GM18951 (cell line): ENCODE data around the gene FOXD1.

ENCODE experiments used
- POLR2A ChIP-seq: IDR thresholded peaks from 4 replicates; pipeline ENCODE4 v1.6.1; 2011; ENCODE audit warnings: mild to moderate bottlenecking; ENCODE audit not compliant: insufficient read length, insufficient read depth; ENCODE audit errors: extremely low read depth
- in situ Hi-C: fragments of 300-500 bp; cut with MboI; formaldehyde crosslinking; loops from one replicate; pipeline ENCODE4 v1.12.0; 2022; ENCODE audit warnings: low sequenced_read_pairs, mixed read lengths, inconsistent platforms; ENCODE audit not compliant: unreplicated experiment

The FOXD1 gene

DNA sequence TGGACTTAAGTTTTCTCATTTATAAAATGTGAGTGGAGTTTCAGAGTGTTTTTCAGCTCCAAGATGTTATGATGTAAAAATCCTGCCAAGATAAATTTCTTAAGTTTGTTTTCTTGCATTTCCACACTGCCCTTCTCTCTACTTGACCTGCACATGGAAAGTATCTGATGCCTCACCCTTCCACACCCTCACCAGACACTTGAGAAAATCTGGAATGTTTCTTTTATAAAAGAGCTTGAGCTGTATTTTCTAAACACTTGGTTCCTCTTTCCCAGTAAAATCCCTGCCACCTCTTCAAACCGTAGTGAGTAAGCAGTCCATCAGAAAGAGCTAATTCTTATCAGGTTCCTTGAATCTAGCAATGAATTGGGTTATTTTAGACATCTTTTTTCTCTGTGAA is 42.9 kb downstream of the FOXD1 start:
- TF ChIP-seq POLR2A = no peak
- in situ Hi-C loops = no loop called here

DNA sequence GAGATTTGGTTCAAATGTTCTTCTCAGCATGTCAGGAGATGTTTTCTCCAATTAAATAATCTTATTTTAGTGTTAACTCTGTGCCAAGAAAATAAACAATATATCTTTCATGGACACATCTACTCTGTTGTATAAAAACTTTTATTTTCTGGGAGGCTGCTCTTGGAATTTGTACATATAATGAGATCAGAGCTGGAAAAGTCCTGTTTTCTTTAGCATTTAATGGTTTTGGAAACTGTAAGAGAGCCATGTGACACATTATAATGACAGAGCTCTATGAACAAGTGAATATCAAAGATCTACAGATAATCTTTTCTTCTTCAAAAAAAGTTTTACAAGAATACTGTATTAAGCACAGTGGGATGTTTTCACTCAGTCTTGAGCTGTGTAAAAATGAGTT is 48.8 kb downstream of the FOXD1 start:
- in situ Hi-C loops = no loop called here

More for the DNA sequence above, 48.8 kb downstream of the FOXD1 start:
- TF ChIP-seq POLR2A = no peak
